Measurements from ENCODE around the gene CROCC2.

CROCC2 gene

GRCh38 chr2:240911641-240912265 lies 5.6 kb downstream of the CROCC2 start:
- no peak for DNase-seq

GRCh38 chr2:240912878-240913809 lies 7.0 kb downstream of the CROCC2 start:
- DNase-seq = no peak

- DNase-seq = peak; percentile 63
Observed at GRCh38 chr2:240913810-240914644, 7.9 kb downstream of the CROCC2 start.

GRCh38 chr2:240914645-240915525 lies 8.7 kb downstream of the CROCC2 start:
- no peak for DNase-seq

GRCh38 chr2:240915526-240916341 lies 9.6 kb downstream of the CROCC2 start:
- no peak for DNase-seq

GRCh38 chr2:240916571-240917008 lies 10.5 kb downstream of the CROCC2 start:
- peak; percentile 51 for DNase-seq

GRCh38 chr2:240917009-240917683 lies 11.0 kb downstream of the CROCC2 start:
- no peak for DNase-seq

GRCh38 chr2:240917684-240918257 lies 11.6 kb downstream of the CROCC2 start:
- no peak for DNase-seq

GRCh38 chr2:240918258-240919091 lies 12.3 kb downstream of the CROCC2 start:
- DNase-seq = no peak

GRCh38 chr2:240919161-240919781 lies 13.1 kb downstream of the CROCC2 start:
- no peak for DNase-seq

- DNase-seq = no peak
Observed at GRCh38 chr2:240919786-240920782, 13.9 kb downstream of the CROCC2 start.

- DNase-seq = no peak
Observed at GRCh38 chr2:240920783-240921231, 14.7 kb downstream of the CROCC2 start.

- DNase-seq = no peak
Observed at GRCh38 chr2:240921311-240921994, 15.3 kb downstream of the CROCC2 start.

- DNase-seq = no peak
Observed at GRCh38 chr2:240921995-240922244, 15.8 kb downstream of the CROCC2 start.

- no peak for DNase-seq
Observed at GRCh38 chr2:240922245-240922981, 16.3 kb downstream of the CROCC2 start.

- no peak for DNase-seq
Observed at GRCh38 chr2:240922982-240923537, 16.9 kb downstream of the CROCC2 start.

Data from hematopoietic multipotent progenitor cell treated with erythropoietin and hydrocortisone succinate and interleukin-3 and kit ligand, for 4 days (in vitro differentiated cells).